RPMI8226 (cell line): ENCODE data around the gene CFDP1.

Source experiments
- DNase-seq: peaks from one replicate; pipeline ENCODE4 v3.0.0-alpha.2; 2015

Gene CFDP1

GRCh38 chr16:75248536-75249380 lies 184.5 kb downstream of the CFDP1 start:
- DNase-seq: no peak

GRCh38 chr16:75248142-75248535 lies 185.2 kb downstream of the CFDP1 start:
- DNase-seq: no peak

- no peak for DNase-seq
Measured at GRCh38 chr16:75247249-75247648, 186.1 kb downstream of the CFDP1 start.

- DNase-seq: no peak
Measured at GRCh38 chr16:75246504-75247205, 186.6 kb downstream of the CFDP1 start.

- DNase-seq: no peak
Measured at GRCh38 chr16:75244844-75245758, 188.2 kb downstream of the CFDP1 start.

GRCh38 chr16:75244225-75244809 lies 189.0 kb downstream of the CFDP1 start:
- DNase-seq: no peak
